ENCODE results near the gene PLXNA2. TPM values are rescaled to one million over a fixed set of nuclear protein-coding genes. Genes with fewer than 3 reads are reported as not detected.

Gene PLXNA2
- total and polyA plus RNA-seq, 2 of the 8 experiments (the other 6 are each of a cell fraction or from before 2014, with no cell fraction given), result 0.33 to 1.5 TPM

- Histone ChIP-seq H3K4ac (replicated peaks; ENCODE audit: insufficient read length, low read depth, low read length) (no peak overlapping the region), H2AK5ac (ENCODE audit: low read depth, low read length) (no peak overlapping the region; the same call in 1 of the 2 replicates), H3K56ac (replicated peaks; ENCODE audit: insufficient read length, low read depth, low read length) (no peak overlapping the region), H3K36me3 (ENCODE audit: control insufficient read depth in 2 of 4, insufficient read depth in 4 of 4, low read length in 3 of 4) (no peaks in the 10 kb centered on the region), H4K20me1 (replicated peaks in 1 of 2; ENCODE audit: control insufficient read depth in 1 of 2, insufficient read depth in 2 of 2, low read length in 2 of 2) (no peaks in the 10 kb centered on the region), H2BK120ac (replicated peaks; ENCODE audit: low read depth, low read length) (peak overlapping the region; percentile 72), H2AFZ (ENCODE audit: low read length) (no peak overlapping the region), H3K4me3 (ENCODE audit: extremely low read depth in 1 of 4, insufficient read depth in 2 of 4, low read depth in 3 of 4, low read length in 4 of 4) (no peak overlapping the region), H3K27ac (ENCODE audit: low read depth, low read length) (no peak overlapping the region), H2BK20ac (ENCODE audit: low read length) (0 out of 2 replicates have a peak overlapping the region, but pooled peaks have one; percentile 84), H3K18ac (ENCODE audit: extremely low read depth, low read length) (no peak overlapping the region), H2BK5ac (ENCODE audit: low read depth, low read length) (no peak overlapping the region), H3K23me2 (ENCODE audit: low read depth, low read length) (no peaks in the 10 kb centered on the region), H4K91ac (replicated peaks; ENCODE audit: insufficient read length, low read length) (peak overlapping the region; percentile 7), H3K79me2 (ENCODE audit: control insufficient read depth in 1 of 2, insufficient read depth in 2 of 2, low read length in 2 of 2) (no peaks in the 10 kb centered on the region), H4K5ac (ENCODE audit: insufficient read length, low read depth, low read length) (no peak overlapping the region), H3K9ac (replicated peaks in 1 of 4; ENCODE audit: extremely low read depth in 1 of 4, low read depth in 3 of 4, low read length in 3 of 4) (no peak overlapping the region), H3K27me3 (replicated peaks in 1 of 4; ENCODE audit: control insufficient read depth in 3 of 4, extremely low read depth in 1 of 4, insufficient read depth in 3 of 4, low read length in 3 of 4) (no peaks in the 10 kb centered on the region; a peak in 2 of 7 replicates), H3K4me1 (replicated peaks in 1 of 4; ENCODE audit: control insufficient read depth in 3 of 4, insufficient read depth in 4 of 4, low read length in 3 of 4) (peaks cover 11 to 29% (median 14%) of the 10 kb centered on the region in 4 experiments), H3K9me3 (ENCODE audit: insufficient read depth in 2 of 2, low read depth in 1 of 2, low read length in 1 of 2) (no peaks in the 10 kb centered on the region), H3K79me1 (ENCODE audit: low read depth, low read length) (no peaks in the 10 kb centered on the region), H3K23ac (ENCODE audit: insufficient read length) (no peak overlapping the region), H3K14ac (ENCODE audit: insufficient read length) (no peak overlapping the region), H3K4me2 (ENCODE audit: insufficient read depth in 1 of 2, low read depth in 2 of 2, low read length in 2 of 2) (no peak overlapping the region), H4K8ac (ENCODE audit: extremely low read depth, insufficient read depth, low read length) (no peak overlapping the region), H2BK15ac (ENCODE audit: low read length) (peak overlapping the region; percentile 88; the same call in 1 of the 2 replicates), H2BK12ac (ENCODE audit: low read depth, low read length) (peak overlapping the region; percentile 30; the same call in 1 of the 2 replicates)
- DNase-seq (ENCODE audit: low read depth in 1 of 2, low spot score in 2 of 2) (no peak), FAIRE-seq (no peak)
- 84% methylated on average over 5 of the region's 6 CpGs; no CpG with 5 or more reads in 1 of the 2 experiments for WGBS, 2 experiments (ENCODE audit: extremely low coverage in 1 of 2, insufficient coverage in 1 of 2, insufficient read length in 1 of 2, insufficient replicate concordance in 2 of 2, low coverage in 1 of 2, low lambda C conversion rate in 2 of 2, missing lambda C conversion rate in 1 of 2)
- POLR2A ChIA-PET (ENCODE audit: partially characterized antibody), result interaction anchor here (1.0 kb wide), 1 partner anchor 10 kb away, joined by 3 read pairs; no protein-coding TSS in a partner anchor
- TF ChIP-seq SP2 (IDR thresholded peaks at IDR 0.05; ENCODE audit: low read length), result no peak
- TF ChIP-seq RNF2 (IDR thresholded peaks at IDR 0.05; ENCODE audit: borderline replicate concordance, low read depth, low read length, missing control alignments, poor library complexity, severe bottlenecking), result no peak
- no peak for TF ChIP-seq CHD1 (IDR thresholded peaks at IDR 0.05; ENCODE audit: low read depth, low read length)
- no peak for TF ChIP-seq KDM5A (IDR thresholded peaks at IDR 0.05; ENCODE audit: low read length)
- TF ChIP-seq MAX (IDR thresholded peaks at IDR 0.05), result no peak
- no peak for TF ChIP-seq NANOG (IDR thresholded peaks at IDR 0.05; ENCODE audit: insufficient read depth, low read depth, low read length, poor library complexity, severe bottlenecking)
- no peak for TF ChIP-seq GABPA (IDR thresholded peaks at IDR 0.05; ENCODE audit: borderline replicate concordance, insufficient read depth, low read length)
- no peak for TF ChIP-seq BCL11A (IDR thresholded peaks at IDR 0.05; ENCODE audit: low read depth in 2 of 2, low read length in 2 of 2)
- CTCF ChIA-PET (ENCODE audit: partially characterized antibody), result interaction anchor here (0.6 to 4.7 kb wide), 12 partner anchors 11 to 197 kb away, joined by 3 to 28 read pairs (median 4); no protein-coding TSS in a partner anchor
Observed at GRCh38 chr1:208179263-208179816, 64.8 kb downstream of the PLXNA2 start.
